Small intestine (tissue), 7 donors: ENCODE results near the gene PNPLA2. TPM values are rescaled to one million over a fixed set of nuclear protein-coding genes. Genes with fewer than 3 reads are reported as not detected.

Source experiments
- DNase-seq, 2 donors: peaks; one replicate each; pipeline versions ENCODE4 v3.0.0 to v3.0.0-alpha.2; 2013
- FAIRE-seq: peaks from 2 replicates; lab custom pipeline; 2012; peaks lifted over from hg19 to GRCh38; lab: Jason Lieb, UNC
- H3K27ac ChIP-seq, 3 donors: one replicate each; pipeline ENCODE4 v1.5.1; 2013; ENCODE audit warnings: low read length in 2 of 3, mild to moderate bottlenecking in 2 of 3, control low read depth in 1 of 3, inconsistent platforms in 1 of 3, low read depth in 1 of 3, moderate library complexity in 1 of 3
- H3K27me3 ChIP-seq, 3 donors: one replicate each; pipeline ENCODE4 v1.6.1; 2013; ENCODE audit warnings: low read length in 3 of 3, inconsistent platforms in 1 of 3; ENCODE audit not compliant: control insufficient read depth in 3 of 3, insufficient read depth in 3 of 3
- H3K36me3 ChIP-seq, 3 donors: one replicate each; pipeline ENCODE4 v1.6.1; 2013; ENCODE audit warnings: low read length in 3 of 3, inconsistent platforms in 1 of 3, low read depth in 1 of 3, mild to moderate bottlenecking in 1 of 3, moderate library complexity in 1 of 3; ENCODE audit not compliant: control insufficient read depth in 3 of 3, insufficient read depth in 2 of 3
- H3K4me1 ChIP-seq, 3 donors: one replicate each; pipeline ENCODE4 v1.6.1; 2013; ENCODE audit warnings: low read length in 2 of 3, inconsistent platforms in 1 of 3, low read depth in 1 of 3, mild to moderate bottlenecking in 1 of 3, moderate library complexity in 1 of 3; ENCODE audit not compliant: control insufficient read depth in 3 of 3, insufficient read depth in 2 of 3
- H3K4me3 ChIP-seq, 3 donors: one replicate each; pipeline ENCODE4 v1.5.1; 2013; ENCODE audit warnings: low read length in 3 of 3, control low read depth in 1 of 3, inconsistent platforms in 1 of 3, low read depth in 1 of 3, mild to moderate bottlenecking in 1 of 3, moderate library complexity in 1 of 3
- H3K9me3 ChIP-seq, 2 donors: one replicate each; pipeline ENCODE4 v1.6.1; 2013; ENCODE audit warnings: low read depth in 1 of 2, low read length in 1 of 2; ENCODE audit not compliant: control insufficient read depth in 2 of 2, insufficient read depth in 1 of 2
- WGBS, 3 donors: extraction: QIAGEN DNeasy Blood & Tissue Kit; methylation state at CpG; one replicate each; pipeline ENCODE4 v1.1.7; 2013; 5-methylcytosine and 5-hydroxymethylcytosine counted together
- polyA plus RNA-seq, 4 donors: library from polyadenylated mRNA; stranded (reverse) in 3 of 4; unstranded in 1 of 4; fragments of 200-250 nt in 3 of 4; fragments of 120-200 nt in 1 of 4; gene quantifications; one replicate each; pipeline versions ENCODE4 v1.2.1 to v1.2.3, GENCODE V29; 2013
- donor health status: healthy with polysubstance abuse.
- donor health status: control.
- donor health status: control.
- donor health status: Bipolar disorder and iron deficiency.
- donor health status: healthy.

The PNPLA2 gene
- polyA plus RNA-seq, 4 donors: 66.2 to 250 (median 162) TPM

- DNase-seq (no peak), FAIRE-seq (no peak)
- no peaks in the 10 kb centered on the region for H3K9me3 ChIP-seq
- peaks cover 0 to 49% (median 5%) of the 10 kb centered on the region in 3 donors for H3K36me3 ChIP-seq
- peaks cover 0 to 32% (median 0%) of the 10 kb centered on the region in 3 donors for H3K27me3 ChIP-seq
- 63 to 71% (median 67%) methylated on average over 14 to 18 of the region's 18 CpGs for WGBS, 3 donors
- no peak overlapping the region for H3K27ac ChIP-seq
- peaks cover 0 to 26% (median 4%) of the 10 kb centered on the region in 3 donors for H3K4me1 ChIP-seq
- H3K4me3 ChIP-seq: no peak overlapping the region
These were observed 27.8 kb upstream of the PNPLA2 start for GRCh38 chr11:790721-791564.

GRCh38 chr11:791658-792534 is 26.8 kb upstream of the PNPLA2 start:
- DNase-seq (no peak), FAIRE-seq (no peak)
- WGBS, 3 donors: 93 to 94% (median 93%) methylated on average over 39 to 49 of the region's 49 CpGs

GRCh38 chr11:792535-792821 is 26.2 kb upstream of the PNPLA2 start:
- Histone ChIP-seq H3K9me3 (no peaks in the 10 kb centered on the region), H3K27me3 (peaks cover 0 to 32% (median 0%) of the 10 kb centered on the region in 3 donors), H3K27ac (no peak overlapping the region), H3K4me1 (peaks cover 3 to 37% (median 10%) of the 10 kb centered on the region in 3 donors), H3K4me3 (no peak overlapping the region), H3K36me3 (peaks cover 0 to 44% (median 5%) of the 10 kb centered on the region in 3 donors)
- no peak for FAIRE-seq
- WGBS, 3 donors: 94 to 96% (median 94%) methylated on average over 9 to 15 of the region's 15 CpGs
- DNase-seq: no peak

More at GRCh38 chr11:791658-792534, 26.8 kb upstream of the PNPLA2 start:
- H3K27ac ChIP-seq: no peak overlapping the region
- H3K4me1 ChIP-seq: peaks cover 3 to 34% (median 8%) of the 10 kb centered on the region in 3 donors
- peaks cover 0 to 46% (median 5%) of the 10 kb centered on the region in 3 donors for H3K36me3 ChIP-seq
- H3K4me3 ChIP-seq: no peak overlapping the region
- no peaks in the 10 kb centered on the region for H3K9me3 ChIP-seq
- H3K27me3 ChIP-seq: peaks cover 0 to 32% (median 0%) of the 10 kb centered on the region in 3 donors

GRCh38 chr11:792873-793272 is 25.8 kb upstream of the PNPLA2 start:
- H3K36me3 ChIP-seq: peaks cover 0 to 41% (median 5%) of the 10 kb centered on the region in 3 donors
- WGBS, 3 donors: 75 to 89% (median 81%) methylated on average over 9 to 13 of the region's 13 CpGs
- H3K27ac ChIP-seq: no peak overlapping the region
- DNase-seq: no peak
- H3K4me3 ChIP-seq: no peak overlapping the region
- peaks cover 3 to 37% (median 10%) of the 10 kb centered on the region in 3 donors for H3K4me1 ChIP-seq
- no peak for FAIRE-seq
- H3K9me3 ChIP-seq: no peaks in the 10 kb centered on the region
- peaks cover 0 to 32% (median 0%) of the 10 kb centered on the region in 3 donors for H3K27me3 ChIP-seq

GRCh38 chr11:793556-793955 is 25.2 kb upstream of the PNPLA2 start:
- Histone ChIP-seq H3K4me1 (peaks cover 3 to 33% (median 10%) of the 10 kb centered on the region in 3 donors), H3K27ac (no peak overlapping the region), H3K36me3 (peaks cover 0 to 40% (median 5%) of the 10 kb centered on the region in 3 donors), H3K27me3 (peaks cover 0 to 28% (median 0%) of the 10 kb centered on the region in 3 donors), H3K4me3 (no peak overlapping the region), H3K9me3 (no peaks in the 10 kb centered on the region)
- FAIRE-seq: no peak
- WGBS, 3 donors: 77 to 93% (median 82%) methylated on average over 7 of the region's 7 CpGs
- no peak for DNase-seq

GRCh38 chr11:794013-794765 is 24.5 kb upstream of the PNPLA2 start:
- Histone ChIP-seq H3K27me3 (peaks cover 0 to 21% (median 0%) of the 10 kb centered on the region in 3 donors), H3K9me3 (no peaks in the 10 kb centered on the region), H3K27ac (no peak overlapping the region), H3K4me1 (peaks cover 3 to 32% (median 10%) of the 10 kb centered on the region in 3 donors), H3K36me3 (peaks cover 0 to 43% (median 5%) of the 10 kb centered on the region in 3 donors), H3K4me3 (no peak overlapping the region)
- WGBS, 3 donors: 87 to 89% (median 88%) methylated on average over 28 to 31 of the region's 31 CpGs
- no peak for DNase-seq
- FAIRE-seq: no peak

- no peaks in the 10 kb centered on the region for H3K9me3 ChIP-seq
- 25 to 51% (median 40%) methylated on average over 33 to 38 of the region's 38 CpGs for WGBS, 3 donors
- peaks cover 0 to 15% (median 0%) of the 10 kb centered on the region in 3 donors for H3K27me3 ChIP-seq
- no peak for FAIRE-seq
- peak; percentile 37 to 51 for DNase-seq
- peaks cover 3 to 26% (median 10%) of the 10 kb centered on the region in 3 donors for H3K4me1 ChIP-seq
- H3K36me3 ChIP-seq: peaks cover 0 to 51% (median 5%) of the 10 kb centered on the region in 3 donors
- H3K27ac ChIP-seq: peak overlapping the region in 2 of 3 donors; percentile 30 to 51
- H3K4me3 ChIP-seq: peak overlapping the region in 2 of 3 donors; percentile 60 to 87
These were observed 23.7 kb upstream of the PNPLA2 start for GRCh38 chr11:794766-795633.
